Keratinocyte (primary cell): ENCODE results near the gene ALDH1L1. TPM values are rescaled to one million over a fixed set of nuclear protein-coding genes. Genes with fewer than 3 reads are reported as not detected.

Experiments
- DNase-seq: peaks from one replicate; pipeline ENCODE4 v3.0.0-alpha.2; 2011; ENCODE audit warnings: low read depth, missing footprints, low spot score
- FAIRE-seq: peaks from 2 replicates; lab custom pipeline; 2011; peaks lifted over from hg19 to GRCh38; lab: Jason Lieb, UNC
- H2AFZ ChIP-seq: 2 replicates; pipeline ENCODE4 v1.6.0; 2012; ENCODE audit warnings: low read length, control low read depth, inconsistent platforms; ENCODE audit not compliant: control insufficient read depth
- H3K27ac ChIP-seq: 2 replicates; pipeline ENCODE4 v1.5.1; 2011; ENCODE audit warnings: low read length; ENCODE audit not compliant: control insufficient read depth, insufficient read depth
- H3K27me3 ChIP-seq: 3 replicates; pipeline ENCODE4 v1.6.0; 2011; ENCODE audit warnings: low read length; ENCODE audit not compliant: control insufficient read depth, insufficient read depth; ENCODE audit errors: extremely low read depth
- H3K36me3 ChIP-seq, 2 experiments: 2 replicates in 1 of 2; 3 replicates in 1 of 2; pipeline ENCODE4 v1.5.1; 2011; ENCODE audit warnings: low read length in 2 of 2, mild to moderate bottlenecking in 1 of 2; ENCODE audit not compliant: control insufficient read depth in 2 of 2, insufficient read depth in 2 of 2; ENCODE audit errors: extremely low read depth in 1 of 2
- H3K4me1 ChIP-seq: 3 replicates; pipeline ENCODE4 v1.5.1; 2011; ENCODE audit warnings: low read length; ENCODE audit not compliant: control insufficient read depth, insufficient read depth; ENCODE audit errors: extremely low read depth
- H3K4me2 ChIP-seq: 3 replicates; pipeline ENCODE4 v1.6.0; 2011; ENCODE audit warnings: low read depth, low read length; ENCODE audit not compliant: control insufficient read depth, insufficient read depth; ENCODE audit errors: extremely low read depth
- H3K4me3 ChIP-seq, 3 experiments: fragments of 200-600 bp in 1 of 3; sonication (generic) in 1 of 3; 2 replicates in 2 of 3; 3 replicates in 1 of 3; pipeline ENCODE4 v1.5.1; 2011 to 2016; ENCODE audit warnings: low read length in 3 of 3, mild to moderate bottlenecking in 3 of 3, control low read depth in 2 of 3, inconsistent platforms in 1 of 3, low read depth in 1 of 3, mixed read lengths in 1 of 3, mixed run types in 1 of 3, moderate library complexity in 1 of 3; ENCODE audit not compliant: control insufficient read depth in 2 of 3, insufficient read depth in 2 of 3; ENCODE audit errors: extremely low read depth in 1 of 3
- H3K79me2 ChIP-seq: 2 replicates; pipeline ENCODE4 v1.6.0; 2012; ENCODE audit warnings: low read length; ENCODE audit not compliant: control insufficient read depth, insufficient read depth
- H3K9ac ChIP-seq: 3 replicates; pipeline ENCODE4 v1.6.0; 2011; ENCODE audit warnings: low read length; ENCODE audit not compliant: control insufficient read depth, insufficient read depth; ENCODE audit errors: extremely low read depth
- H3K9me1 ChIP-seq: 3 replicates; pipeline ENCODE4 v1.6.0; 2011; ENCODE audit warnings: low read length; ENCODE audit not compliant: control insufficient read depth, insufficient read depth; ENCODE audit errors: extremely low read depth
- H3K9me3 ChIP-seq: 2 replicates; pipeline ENCODE4 v1.5.1; 2012; ENCODE audit warnings: low read depth, low read length; ENCODE audit not compliant: control insufficient read depth
- H4K20me1 ChIP-seq: 3 replicates; pipeline ENCODE4 v1.6.0; 2011; ENCODE audit warnings: low read length; ENCODE audit not compliant: control insufficient read depth, insufficient read depth; ENCODE audit errors: extremely low read depth
- EZH2 ChIP-seq: IDR thresholded peaks from one replicate; pipeline ENCODE4 v1.6.1; 2012; ENCODE audit warnings: inconsistent platforms, mild to moderate bottlenecking, low read length, moderate library complexity
- dilution Hi-C: fragments of 300-500 bp; cut with MboI; formaldehyde crosslinking; loops from one replicate; pipeline ENCODE4 v1.7.0; 2020; ENCODE audit warnings: low sequenced_read_pairs; ENCODE audit not compliant: extremely low pct_ligation_motif_present
- polyA plus RNA-seq, 5 experiments: library from polyadenylated mRNA; depleted of rRNA in 3 of 5; stranded (reverse) in 3 of 5; stranded (forward) in 1 of 5; unstranded in 1 of 5; fragments of >200 nt; gene quantifications; 1 replicate in 1 of 5; 2 replicates in 3 of 5; 3 replicates in 1 of 5; pipeline versions ENCODE4 v1.2.1 to v1.2.3, GENCODE V29; 2011 to 2012; ENCODE audit warnings: missing spikeins in 2 of 5, low read depth in 1 of 5, low replicate concordance in 1 of 5
- TF ChIP-seq, protein P1 (sequence below), 3 experiments: IDR thresholded peaks in 1 of 3; conservative IDR thresholded peaks in 1 of 3; optimal IDR thresholded peaks in 1 of 3; 2 replicates in 2 of 3; 3 replicates in 1 of 3; pipeline versions ENCODE3 to v1.5.1; 2011; ENCODE audit warnings: low read length in 3 of 3, mild to moderate bottlenecking in 3 of 3, moderate library complexity in 2 of 3, control low read depth in 1 of 3, inconsistent platforms in 1 of 3; ENCODE audit not compliant: insufficient read depth in 2 of 3; ENCODE audit errors: extremely low read depth in 1 of 3

ALDH1L1 gene
- polyA plus RNA-seq, 1 donor (not counting 4 experiments of a cell fraction or from before 2014, with no cell fraction given) = 0.35 TPM

- Histone ChIP-seq H3K9me1 (no peaks in the 10 kb centered on the region), H3K4me2 (no peak overlapping the region), H3K27me3 (no peaks in the 10 kb centered on the region), H3K36me3 (no peaks in the 10 kb centered on the region), H3K4me3 (no peak overlapping the region), H3K79me2 (no peaks in the 10 kb centered on the region), H3K4me1 (no peaks in the 10 kb centered on the region), H3K9ac (no peak overlapping the region), H3K27ac (no peak overlapping the region), H2AFZ (no peak overlapping the region), H4K20me1 (no peaks in the 10 kb centered on the region), H3K9me3 (no peaks in the 10 kb centered on the region)
- dilution Hi-C loops = no loop called here
- DNase-seq (no peak), FAIRE-seq (no peak)
- TF ChIP-seq, protein P1, sequence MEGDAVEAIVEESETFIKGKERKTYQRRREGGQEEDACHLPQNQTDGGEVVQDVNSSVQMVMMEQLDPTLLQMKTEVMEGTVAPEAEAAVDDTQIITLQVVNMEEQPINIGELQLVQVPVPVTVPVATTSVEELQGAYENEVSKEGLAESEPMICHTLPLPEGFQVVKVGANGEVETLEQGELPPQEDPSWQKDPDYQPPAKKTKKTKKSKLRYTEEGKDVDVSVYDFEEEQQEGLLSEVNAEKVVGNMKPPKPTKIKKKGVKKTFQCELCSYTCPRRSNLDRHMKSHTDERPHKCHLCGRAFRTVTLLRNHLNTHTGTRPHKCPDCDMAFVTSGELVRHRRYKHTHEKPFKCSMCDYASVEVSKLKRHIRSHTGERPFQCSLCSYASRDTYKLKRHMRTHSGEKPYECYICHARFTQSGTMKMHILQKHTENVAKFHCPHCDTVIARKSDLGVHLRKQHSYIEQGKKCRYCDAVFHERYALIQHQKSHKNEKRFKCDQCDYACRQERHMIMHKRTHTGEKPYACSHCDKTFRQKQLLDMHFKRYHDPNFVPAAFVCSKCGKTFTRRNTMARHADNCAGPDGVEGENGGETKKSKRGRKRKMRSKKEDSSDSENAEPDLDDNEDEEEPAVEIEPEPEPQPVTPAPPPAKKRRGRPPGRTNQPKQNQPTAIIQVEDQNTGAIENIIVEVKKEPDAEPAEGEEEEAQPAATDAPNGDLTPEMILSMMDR (optimal IDR thresholded peaks at IDR 0.05 in 1 of 3, IDR thresholded peaks at IDR 0.05 in 1 of 3, conservative IDR thresholded peaks at IDR 0.05 in 1 of 3; ENCODE audit: extremely low read depth in 1 of 3, insufficient read depth in 2 of 3, low read length in 3 of 3) = no peak
- TF ChIP-seq EZH2 = no peak
Observed at GRCh38 chr3:126105691-126106187, 74.6 kb downstream of the ALDH1L1 start.

GRCh38 chr3:126104742-126105605 lies 75.4 kb downstream of the ALDH1L1 start:
- H3K9me1 ChIP-seq = no peaks in the 10 kb centered on the region
- no peak overlapping the region for H3K4me2 ChIP-seq
- no peak for DNase-seq
- no peaks in the 10 kb centered on the region for H3K79me2 ChIP-seq
- FAIRE-seq = no peak
- H4K20me1 ChIP-seq = no peaks in the 10 kb centered on the region
- no peak overlapping the region for H3K4me3 ChIP-seq
- no peaks in the 10 kb centered on the region for H3K9me3 ChIP-seq
- no peak overlapping the region for H2AFZ ChIP-seq
- no peaks in the 10 kb centered on the region for H3K4me1 ChIP-seq
- no peaks in the 10 kb centered on the region for H3K36me3 ChIP-seq
- dilution Hi-C loops = no loop called here
- H3K27me3 ChIP-seq = no peaks in the 10 kb centered on the region
- H3K27ac ChIP-seq = no peak overlapping the region
- no peak overlapping the region for H3K9ac ChIP-seq
- TF ChIP-seq EZH2 = no peak
- TF ChIP-seq, protein P1 (optimal IDR thresholded peaks at IDR 0.05 in 1 of 3, IDR thresholded peaks at IDR 0.05 in 1 of 3, conservative IDR thresholded peaks at IDR 0.05 in 1 of 3; ENCODE audit: extremely low read depth in 1 of 3, insufficient read depth in 2 of 3, low read length in 3 of 3) = no peak
